Neural cell (in vitro differentiated cells): ENCODE measurements around the gene ARFRP1. TPM values are rescaled to one million over a fixed set of nuclear protein-coding genes. Genes with fewer than 3 reads are reported as not detected.

Experiments used
- H2AFZ ChIP-seq: fragments of 200-600, 300-800 bp; sonication (generic), shearing (Covaris generic); 2 replicates; pipeline ENCODE4 v1.6.0; 2014; ENCODE audit warnings: low read depth, mild to moderate bottlenecking, antibody characterized with exemption, low read length, moderate library complexity
- H3F3A ChIP-seq: fragments of 200-600 bp; shearing (Covaris generic); 2 replicates; pipeline ENCODE4 v1.6.1; 2016; ENCODE audit warnings: mild to moderate bottlenecking, moderate library complexity, mixed read lengths, antibody characterized with exemption, low read length; ENCODE audit not compliant: insufficient read depth, poor library complexity, severe bottlenecking
- H3K27ac ChIP-seq: fragments of 200-600, 300-800 bp; sonication (generic), shearing (Covaris generic); 2 replicates; pipeline ENCODE4 v1.5.1; 2014; ENCODE audit warnings: mild to moderate bottlenecking, low read length, moderate library complexity
- H3K27me3 ChIP-seq: fragments of 300-800, 200-600 bp; sonication (generic), shearing (Covaris generic); 2 replicates; pipeline ENCODE4 v1.6.0; 2014; ENCODE audit warnings: mild to moderate bottlenecking, low read depth, low read length, moderate library complexity; ENCODE audit not compliant: insufficient read depth
- H3K36me3 ChIP-seq: fragments of 300-800, 200-600 bp; sonication (generic), shearing (Covaris generic); 2 replicates; pipeline ENCODE4 v1.5.1; 2014; ENCODE audit warnings: mild to moderate bottlenecking, antibody characterized with exemption, low read length, moderate library complexity; ENCODE audit not compliant: insufficient read depth
- H3K4me2 ChIP-seq: fragments of 300-800, 200-600 bp; sonication (generic), shearing (Covaris generic); 2 replicates; pipeline ENCODE4 v1.6.0; 2014; ENCODE audit warnings: mild to moderate bottlenecking, low read length
- H3K4me3 ChIP-seq: fragments of 300-800, 200-600 bp; sonication (generic), shearing (Covaris generic); 2 replicates; pipeline ENCODE4 v1.5.1; 2014; ENCODE audit warnings: mild to moderate bottlenecking, low read length, moderate library complexity
- H3K79me2 ChIP-seq: fragments of 200-600 bp; shearing (Covaris generic); replicated peaks from 2 replicates; pipeline ENCODE4 v1.6.0; 2014; ENCODE audit warnings: mild to moderate bottlenecking, low read length, moderate library complexity; ENCODE audit not compliant: insufficient read depth
- H3K9ac ChIP-seq: fragments of 300-800, 200-600 bp; sonication (generic), shearing (Covaris generic); 2 replicates; pipeline ENCODE4 v1.6.1; 2016; ENCODE audit warnings: mild to moderate bottlenecking, low read length, mixed read lengths
- H3K9me2 ChIP-seq: fragments of 200-600 bp; shearing (Covaris generic); 2 replicates; pipeline ENCODE4 v1.6.1; 2016; ENCODE audit warnings: mild to moderate bottlenecking, low read length, mixed read lengths; ENCODE audit not compliant: insufficient read depth
- H3K9me3 ChIP-seq: fragments of 200-600, 300-800 bp; sonication (generic), shearing (Covaris generic); 2 replicates; pipeline ENCODE4 v1.6.1; 2016; ENCODE audit warnings: mild to moderate bottlenecking, mixed run types, low read length, moderate library complexity, mixed read lengths
- H4K20me1 ChIP-seq: fragments of 200-600 bp; shearing (Covaris generic); 2 replicates; pipeline ENCODE4 v1.6.1; 2016; ENCODE audit warnings: mild to moderate bottlenecking, mixed run types; ENCODE audit not compliant: insufficient read depth
- CTCF ChIP-seq: fragments of 450-650 bp; IDR thresholded peaks from 2 replicates; pipeline ENCODE4 v1.5.1; 2014; ENCODE audit warnings: antibody characterized with exemption, mild to moderate bottlenecking, moderate library complexity; ENCODE audit not compliant: poor library complexity, severe bottlenecking
- EP300 ChIP-seq: fragments of 450-650 bp; conservative IDR thresholded peaks from 2 replicates; pipeline ENCODE4 v1.6.1; 2014; ENCODE audit warnings: antibody characterized with exemption, mild to moderate bottlenecking, moderate library complexity; ENCODE audit not compliant: poor library complexity, severe bottlenecking
- EZH2 ChIP-seq: fragments of 200-600, 300-800 bp; shearing (Covaris generic), sonication (generic); IDR thresholded peaks from 2 replicates; pipeline ENCODE4 v1.6.1; 2014; ENCODE audit warnings: antibody characterized with exemption, low read length, borderline replicate concordance, mild to moderate bottlenecking; ENCODE audit not compliant: insufficient read depth, poor library complexity, severe bottlenecking
- MXI1 ChIP-seq: fragments of 450-650 bp; conservative IDR thresholded peaks from 2 replicates; pipeline ENCODE4 v1.6.1; 2014; ENCODE audit warnings: antibody characterized with exemption, mild to moderate bottlenecking; ENCODE audit not compliant: poor library complexity, severe bottlenecking
- POLR2AphosphoS5 ChIP-seq: IDR thresholded peaks from 2 replicates; pipeline ENCODE4 v1.6.1; 2012
- RAD21 ChIP-seq: fragments of 450-650 bp; conservative IDR thresholded peaks from 2 replicates; pipeline ENCODE4 v1.6.1; 2014; ENCODE audit warnings: antibody characterized with exemption, mild to moderate bottlenecking, moderate library complexity
- SMC3 ChIP-seq: fragments of 450-650 bp; conservative IDR thresholded peaks from 2 replicates; pipeline ENCODE4 v1.6.1; 2014; ENCODE audit warnings: antibody characterized with exemption, mild to moderate bottlenecking, moderate library complexity; ENCODE audit not compliant: poor library complexity
- TAF1 ChIP-seq: IDR thresholded peaks from 2 replicates; pipeline ENCODE4 v1.6.1; 2012; ENCODE audit warnings: low read depth
- polyA plus RNA-seq: library from polyadenylated mRNA; depleted of rRNA; stranded (reverse); fragments of >200 nt; gene quantifications from 2 replicates; pipeline ENCODE4 v1.2.3, GENCODE V29; 2014
- TF ChIP-seq, protein P1 (sequence below): IDR thresholded peaks from 2 replicates; pipeline ENCODE4 v1.6.1; 2012; ENCODE audit warnings: borderline replicate concordance

ARFRP1 gene
- polyA plus RNA-seq, 1 donor from 2014 or later = 70.9 TPM

DNA sequence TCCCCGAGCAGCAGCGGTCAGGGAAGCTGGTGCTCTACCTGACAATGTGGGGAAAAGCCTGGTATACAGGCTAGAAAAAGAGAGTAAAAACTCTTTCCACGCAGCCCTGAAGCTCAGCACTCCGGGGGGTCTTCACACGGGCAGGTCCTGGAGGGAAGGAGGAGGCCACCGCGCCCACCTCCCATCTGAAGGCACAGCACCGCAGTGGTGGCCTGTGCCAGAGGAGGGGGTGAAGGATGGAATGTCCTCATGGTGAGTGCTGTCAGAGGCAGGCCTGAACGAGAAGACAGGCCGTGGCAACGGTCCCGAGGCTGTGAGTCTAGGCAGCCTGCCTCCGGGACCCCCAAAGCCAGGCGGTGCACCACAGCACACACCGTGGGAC lies 37.6 kb upstream of the ARFRP1 start:
- Histone ChIP-seq H3K27ac (no peak overlapping the region), H4K20me1 (no peaks in the 10 kb centered on the region), H2AFZ (no peak overlapping the region), H3K79me2 (no peaks in the 10 kb centered on the region), H3K9me3 (no peaks in the 10 kb centered on the region), H3K36me3 (no peaks in the 10 kb centered on the region), H3K4me2 (no peak overlapping the region), H3K27me3 (no peaks in the 10 kb centered on the region), H3K9me2 (no peaks in the 10 kb centered on the region), H3K4me3 (no peak overlapping the region), H3K9ac (no peak overlapping the region), H3F3A (no peaks in the 10 kb centered on the region)
- TF ChIP-seq MXI1 (no peak), EZH2 (no peak), RAD21 (no peak), TAF1 (no peak), POLR2AphosphoS5 (no peak), CTCF (no peak), EP300 (no peak), SMC3 (no peak)
- TF ChIP-seq, protein P1, sequence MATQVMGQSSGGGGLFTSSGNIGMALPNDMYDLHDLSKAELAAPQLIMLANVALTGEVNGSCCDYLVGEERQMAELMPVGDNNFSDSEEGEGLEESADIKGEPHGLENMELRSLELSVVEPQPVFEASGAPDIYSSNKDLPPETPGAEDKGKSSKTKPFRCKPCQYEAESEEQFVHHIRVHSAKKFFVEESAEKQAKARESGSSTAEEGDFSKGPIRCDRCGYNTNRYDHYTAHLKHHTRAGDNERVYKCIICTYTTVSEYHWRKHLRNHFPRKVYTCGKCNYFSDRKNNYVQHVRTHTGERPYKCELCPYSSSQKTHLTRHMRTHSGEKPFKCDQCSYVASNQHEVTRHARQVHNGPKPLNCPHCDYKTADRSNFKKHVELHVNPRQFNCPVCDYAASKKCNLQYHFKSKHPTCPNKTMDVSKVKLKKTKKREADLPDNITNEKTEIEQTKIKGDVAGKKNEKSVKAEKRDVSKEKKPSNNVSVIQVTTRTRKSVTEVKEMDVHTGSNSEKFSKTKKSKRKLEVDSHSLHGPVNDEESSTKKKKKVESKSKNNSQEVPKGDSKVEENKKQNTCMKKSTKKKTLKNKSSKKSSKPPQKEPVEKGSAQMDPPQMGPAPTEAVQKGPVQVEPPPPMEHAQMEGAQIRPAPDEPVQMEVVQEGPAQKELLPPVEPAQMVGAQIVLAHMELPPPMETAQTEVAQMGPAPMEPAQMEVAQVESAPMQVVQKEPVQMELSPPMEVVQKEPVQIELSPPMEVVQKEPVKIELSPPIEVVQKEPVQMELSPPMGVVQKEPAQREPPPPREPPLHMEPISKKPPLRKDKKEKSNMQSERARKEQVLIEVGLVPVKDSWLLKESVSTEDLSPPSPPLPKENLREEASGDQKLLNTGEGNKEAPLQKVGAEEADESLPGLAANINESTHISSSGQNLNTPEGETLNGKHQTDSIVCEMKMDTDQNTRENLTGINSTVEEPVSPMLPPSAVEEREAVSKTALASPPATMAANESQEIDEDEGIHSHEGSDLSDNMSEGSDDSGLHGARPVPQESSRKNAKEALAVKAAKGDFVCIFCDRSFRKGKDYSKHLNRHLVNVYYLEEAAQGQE = no peak

- Histone ChIP-seq H3F3A (no peaks in the 10 kb centered on the region), H3K27me3 (no peaks in the 10 kb centered on the region), H4K20me1 (no peaks in the 10 kb centered on the region), H3K9me3 (no peaks in the 10 kb centered on the region), H3K4me2 (no peak overlapping the region), H3K27ac (no peak overlapping the region), H3K36me3 (no peaks in the 10 kb centered on the region), H3K9me2 (no peaks in the 10 kb centered on the region), H3K4me3 (no peak overlapping the region), H3K9ac (no peak overlapping the region), H2AFZ (no peak overlapping the region), H3K79me2 (no peaks in the 10 kb centered on the region)
- no peak for TF ChIP-seq EZH2
- no peak for TF ChIP-seq MXI1
- TF ChIP-seq EP300 = no peak
- no peak for TF ChIP-seq RAD21
- TF ChIP-seq, protein P1 = no peak
- TF ChIP-seq CTCF = no peak
- no peak for TF ChIP-seq SMC3
- no peak for TF ChIP-seq TAF1
- no peak for TF ChIP-seq POLR2AphosphoS5
Measured at GRCh38 chr20:63744574-63745423, 37.0 kb upstream of the ARFRP1 start.
